ENCODE data around the gene RHO. TPM values are rescaled to one million over a fixed set of nuclear protein-coding genes. Genes with fewer than 3 reads are reported as not detected.

RHO gene
- total RNA-seq, 2 donors from 2014 or later = not detected

DNA sequence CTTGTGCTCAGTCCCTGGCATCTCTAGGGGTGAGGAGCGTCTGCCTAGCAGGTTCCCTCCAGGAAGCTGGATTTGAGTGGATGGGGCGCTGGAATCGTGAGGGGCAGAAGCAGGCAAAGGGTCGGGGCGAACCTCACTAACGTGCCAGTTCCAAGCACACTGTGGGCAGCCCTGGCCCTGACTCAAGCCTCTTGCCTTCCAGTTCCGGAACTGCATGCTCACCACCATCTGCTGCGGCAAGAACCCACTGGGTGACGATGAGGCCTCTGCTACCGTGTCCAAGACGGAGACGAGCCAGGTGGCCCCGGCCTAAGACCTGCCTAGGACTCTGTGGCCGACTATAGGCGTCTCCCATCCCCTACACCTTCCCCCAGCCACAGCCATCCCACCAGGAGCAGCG lies 5.0 kb downstream of the RHO start:
- DNase-seq = no peak
- H3K27me3 ChIP-seq = no peaks in the 10 kb centered on the region
- no peaks in the 10 kb centered on the region for H3K4me1 ChIP-seq
- H3K9ac ChIP-seq (ENCODE audit: low read depth in 2 of 2, low read length in 2 of 2) = no peak overlapping the region
- no peaks in the 10 kb centered on the region for H3K9me3 ChIP-seq
- H3K4me3 ChIP-seq = no peak overlapping the region
- no peak overlapping the region for H3K27ac ChIP-seq
- no peaks in the 10 kb centered on the region for H3K36me3 ChIP-seq
- TF ChIP-seq, protein P1, sequence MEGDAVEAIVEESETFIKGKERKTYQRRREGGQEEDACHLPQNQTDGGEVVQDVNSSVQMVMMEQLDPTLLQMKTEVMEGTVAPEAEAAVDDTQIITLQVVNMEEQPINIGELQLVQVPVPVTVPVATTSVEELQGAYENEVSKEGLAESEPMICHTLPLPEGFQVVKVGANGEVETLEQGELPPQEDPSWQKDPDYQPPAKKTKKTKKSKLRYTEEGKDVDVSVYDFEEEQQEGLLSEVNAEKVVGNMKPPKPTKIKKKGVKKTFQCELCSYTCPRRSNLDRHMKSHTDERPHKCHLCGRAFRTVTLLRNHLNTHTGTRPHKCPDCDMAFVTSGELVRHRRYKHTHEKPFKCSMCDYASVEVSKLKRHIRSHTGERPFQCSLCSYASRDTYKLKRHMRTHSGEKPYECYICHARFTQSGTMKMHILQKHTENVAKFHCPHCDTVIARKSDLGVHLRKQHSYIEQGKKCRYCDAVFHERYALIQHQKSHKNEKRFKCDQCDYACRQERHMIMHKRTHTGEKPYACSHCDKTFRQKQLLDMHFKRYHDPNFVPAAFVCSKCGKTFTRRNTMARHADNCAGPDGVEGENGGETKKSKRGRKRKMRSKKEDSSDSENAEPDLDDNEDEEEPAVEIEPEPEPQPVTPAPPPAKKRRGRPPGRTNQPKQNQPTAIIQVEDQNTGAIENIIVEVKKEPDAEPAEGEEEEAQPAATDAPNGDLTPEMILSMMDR (IDR thresholded peaks at IDR 0.05) = no peak
- intact Hi-C loops (cut with DNase I) = no loop called here

DNA sequence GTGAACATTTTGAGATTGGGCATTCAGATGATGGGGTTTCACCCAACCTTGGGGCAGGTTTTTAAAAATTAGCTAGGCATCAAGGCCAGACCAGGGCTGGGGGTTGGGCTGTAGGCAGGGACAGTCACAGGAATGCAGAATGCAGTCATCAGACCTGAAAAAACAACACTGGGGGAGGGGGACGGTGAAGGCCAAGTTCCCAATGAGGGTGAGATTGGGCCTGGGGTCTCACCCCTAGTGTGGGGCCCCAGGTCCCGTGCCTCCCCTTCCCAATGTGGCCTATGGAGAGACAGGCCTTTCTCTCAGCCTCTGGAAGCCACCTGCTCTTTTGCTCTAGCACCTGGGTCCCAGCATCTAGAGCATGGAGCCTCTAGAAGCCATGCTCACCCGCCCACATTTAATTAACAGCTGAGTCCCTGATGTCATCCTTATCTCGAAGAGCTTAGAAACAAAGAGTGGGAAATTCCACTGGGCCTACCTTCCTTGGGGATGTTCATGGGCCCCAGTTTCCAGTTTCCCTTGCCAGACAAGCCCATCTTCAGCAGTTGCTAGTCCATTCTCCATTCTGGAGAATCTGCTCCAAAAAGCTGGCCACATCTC lies 6.1 kb downstream of the RHO start:
- H3K4me1 ChIP-seq = no peaks in the 10 kb centered on the region
- no peaks in the 10 kb centered on the region for H3K27me3 ChIP-seq
- no peaks in the 10 kb centered on the region for H3K36me3 ChIP-seq
- TF ChIP-seq, protein P1 (IDR thresholded peaks at IDR 0.05) = no peak
- H3K9ac ChIP-seq (ENCODE audit: low read depth in 2 of 2, low read length in 2 of 2) = no peak overlapping the region
- DNase-seq = no peak
- no peak overlapping the region for H3K4me3 ChIP-seq
- no peaks in the 10 kb centered on the region for H3K9me3 ChIP-seq
- intact Hi-C loops (cut with DNase I) = no loop called here
- H3K27ac ChIP-seq = no peak overlapping the region

DNA sequence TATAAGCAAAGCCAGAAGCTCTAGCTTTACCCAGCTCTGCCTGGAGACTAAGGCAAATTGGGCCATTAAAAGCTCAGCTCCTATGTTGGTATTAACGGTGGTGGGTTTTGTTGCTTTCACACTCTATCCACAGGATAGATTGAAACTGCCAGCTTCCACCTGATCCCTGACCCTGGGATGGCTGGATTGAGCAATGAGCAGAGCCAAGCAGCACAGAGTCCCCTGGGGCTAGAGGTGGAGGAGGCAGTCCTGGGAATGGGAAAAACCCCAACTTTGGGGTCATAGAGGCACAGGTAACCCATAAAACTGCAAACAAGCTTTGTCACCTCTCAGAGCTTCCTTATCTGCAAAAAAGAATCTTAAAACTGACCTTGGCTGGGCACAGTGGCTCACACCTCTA lies 6.6 kb downstream of the RHO start:
- intact Hi-C loops (cut with DNase I) = no loop called here
- Histone ChIP-seq H3K36me3 (no peaks in the 10 kb centered on the region), H3K27me3 (no peaks in the 10 kb centered on the region), H3K9ac (ENCODE audit: low read depth in 2 of 2, low read length in 2 of 2) (no peak overlapping the region), H3K4me1 (no peaks in the 10 kb centered on the region), H3K27ac (no peak overlapping the region), H3K9me3 (no peaks in the 10 kb centered on the region), H3K4me3 (no peak overlapping the region)
- DNase-seq = no peak
- TF ChIP-seq, protein P1 (IDR thresholded peaks at IDR 0.05) = no peak

DNA sequence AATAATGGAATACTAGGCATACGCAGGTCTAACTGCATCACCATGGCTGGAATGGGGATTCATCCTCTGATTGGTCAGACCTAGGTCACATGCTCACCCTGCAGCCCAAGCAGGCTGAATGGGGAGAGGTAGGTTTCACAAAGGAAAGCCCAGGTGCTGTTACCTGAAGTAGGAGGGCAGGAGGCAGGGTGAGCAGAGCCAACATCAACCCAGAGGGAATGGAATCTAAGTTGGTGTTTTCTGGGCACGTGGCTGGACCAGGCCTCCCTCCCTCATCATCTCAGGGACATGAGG lies 7.9 kb downstream of the RHO start:
- no peaks in the 10 kb centered on the region for H3K4me1 ChIP-seq
- H3K9ac ChIP-seq (ENCODE audit: low read depth in 2 of 2, low read length in 2 of 2) = no peak overlapping the region
- H3K9me3 ChIP-seq = no peaks in the 10 kb centered on the region
- no peak for DNase-seq
- TF ChIP-seq, protein P1 (IDR thresholded peaks at IDR 0.05) = no peak
- H3K27me3 ChIP-seq = no peaks in the 10 kb centered on the region
- H3K27ac ChIP-seq = no peak overlapping the region
- intact Hi-C loops (cut with DNase I) = no loop called here
- H3K4me3 ChIP-seq = no peak overlapping the region
- no peaks in the 10 kb centered on the region for H3K36me3 ChIP-seq

DNA sequence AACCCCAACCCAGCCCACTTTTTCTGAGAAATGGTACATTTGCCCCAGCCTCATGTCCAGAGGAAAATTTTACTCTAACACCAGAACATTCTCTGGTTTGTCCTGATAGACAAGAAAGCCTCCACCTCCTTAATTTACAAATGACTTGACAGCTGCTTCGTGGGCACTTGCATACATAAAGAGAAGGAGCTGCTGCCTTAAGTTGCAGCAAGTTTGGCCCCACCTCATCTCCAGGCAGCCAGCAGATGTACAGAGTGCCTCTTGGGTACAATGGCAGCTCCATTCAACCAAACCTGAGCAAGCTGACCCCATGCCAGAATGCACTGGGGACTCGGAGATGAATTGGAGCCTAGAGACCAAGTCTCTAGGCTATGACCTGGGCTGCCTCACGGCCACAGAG lies 8.4 kb downstream of the RHO start:
- no peaks in the 10 kb centered on the region for H3K4me1 ChIP-seq
- intact Hi-C loops (cut with DNase I) = no loop called here
- no peaks in the 10 kb centered on the region for H3K27me3 ChIP-seq
- no peak overlapping the region for H3K9ac ChIP-seq (ENCODE audit: low read depth in 2 of 2, low read length in 2 of 2)
- H3K9me3 ChIP-seq = no peaks in the 10 kb centered on the region
- DNase-seq = no peak
- TF ChIP-seq, protein P1 (IDR thresholded peaks at IDR 0.05) = no peak
- no peaks in the 10 kb centered on the region for H3K36me3 ChIP-seq
- no peak overlapping the region for H3K4me3 ChIP-seq
- no peak overlapping the region for H3K27ac ChIP-seq

DNA sequence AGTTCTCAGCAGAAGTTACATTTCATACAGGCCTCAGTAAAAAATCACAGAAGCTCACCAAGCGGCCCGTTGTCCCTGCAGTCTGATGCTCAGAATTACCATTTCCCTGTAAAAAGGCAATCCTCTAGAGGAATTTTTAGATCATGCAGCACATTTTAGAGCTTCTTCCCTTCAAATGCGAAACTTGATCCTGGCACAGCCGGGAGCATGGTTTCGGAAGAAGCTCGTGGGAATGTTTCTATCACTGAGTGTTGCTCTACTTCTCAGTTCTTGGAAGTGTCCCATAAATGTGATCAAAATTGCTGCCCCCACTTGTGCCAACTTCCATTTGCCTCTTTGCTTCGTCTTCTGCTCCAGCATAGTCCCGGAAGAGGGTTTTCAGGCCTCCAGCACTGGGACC lies 10.8 kb downstream of the RHO start:
- Histone ChIP-seq H3K9ac (ENCODE audit: low read depth in 2 of 2, low read length in 2 of 2) (no peak overlapping the region), H3K27me3 (no peaks in the 10 kb centered on the region), H3K4me3 (no peak overlapping the region), H3K4me1 (no peaks in the 10 kb centered on the region), H3K27ac (no peak overlapping the region), H3K36me3 (no peaks in the 10 kb centered on the region), H3K9me3 (no peaks in the 10 kb centered on the region)
- TF ChIP-seq, protein P1 (IDR thresholded peaks at IDR 0.05) = no peak
- no peak for DNase-seq
- intact Hi-C loops (cut with DNase I) = no loop called here

All from colonic mucosa (tissue), 4 donors.